UCSD-AML1 (cell line): ENCODE measurements around the gene EYS.

Experiments
- DNase-seq: peaks from one replicate; lab custom pipeline; 2025; ENCODE audit not compliant: unreplicated experiment; lab: John Stamatoyannopoulos, UW

Gene EYS

GRCh38 chr6:64737418-64737817 is 969.6 kb downstream of the EYS start:
- no peak for DNase-seq

- DNase-seq = no peak
These were observed 970.5 kb downstream of the EYS start for GRCh38 chr6:64736421-64736950.

GRCh38 chr6:64733433-64733832 is 973.6 kb downstream of the EYS start:
- no peak for DNase-seq

- peak; percentile 6 for DNase-seq
These were observed 974.1 kb downstream of the EYS start for GRCh38 chr6:64732888-64733287.

- no peak for DNase-seq
These were observed 977.5 kb downstream of the EYS start for GRCh38 chr6:64729522-64729921.

DNA sequence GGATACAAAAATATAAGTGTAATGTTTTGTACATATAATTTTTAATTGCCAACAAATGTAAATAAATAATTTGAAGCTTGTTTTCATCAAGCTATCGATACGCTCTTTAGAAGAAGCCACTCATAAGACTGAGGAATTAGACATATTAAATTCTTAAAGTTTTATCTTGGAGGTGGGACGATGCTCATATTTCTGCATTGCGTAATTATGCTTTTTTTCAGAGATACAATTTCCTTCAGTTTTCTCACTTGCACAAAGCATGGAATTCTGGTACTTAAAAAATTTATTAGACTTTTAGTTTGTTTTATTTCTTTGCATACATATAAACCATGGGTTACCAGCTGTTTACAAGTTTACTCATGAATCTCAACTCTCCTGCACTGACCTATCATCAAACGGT is 980.0 kb downstream of the EYS start:
- no peak for DNase-seq

- DNase-seq = no peak
These were observed 982.9 kb downstream of the EYS start for GRCh38 chr6:64724091-64724490.

- DNase-seq = no peak
These were observed 983.5 kb downstream of the EYS start for GRCh38 chr6:64723327-64724058.

GRCh38 chr6:64721865-64722264 is 985.2 kb downstream of the EYS start:
- DNase-seq = no peak

- no peak for DNase-seq
These were observed 989.7 kb downstream of the EYS start for GRCh38 chr6:64717281-64717680.

GRCh38 chr6:64715624-64716023 is 991.4 kb downstream of the EYS start:
- no peak for DNase-seq

- no peak for DNase-seq
These were observed 993.0 kb downstream of the EYS start for GRCh38 chr6:64714073-64714472.

DNA sequence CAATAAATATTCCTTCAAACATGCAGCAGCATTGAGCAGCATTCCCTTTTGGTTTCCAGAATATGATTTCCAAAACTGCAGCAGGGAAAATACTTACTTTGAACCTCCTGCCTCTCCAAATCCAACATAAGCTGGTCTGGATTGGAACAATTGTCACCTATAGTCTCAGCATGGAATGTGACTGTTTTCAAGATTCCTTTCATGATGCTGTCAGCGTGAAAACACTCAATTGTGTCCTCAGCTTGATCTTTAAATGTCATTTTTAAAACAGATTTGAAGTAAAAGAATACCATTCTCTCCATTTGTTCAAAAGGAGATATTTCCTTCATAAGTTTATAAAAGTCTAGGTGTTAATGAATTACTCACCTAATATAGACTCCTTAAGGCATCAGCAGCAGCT is 993.9 kb downstream of the EYS start:
- DNase-seq = no peak

DNA sequence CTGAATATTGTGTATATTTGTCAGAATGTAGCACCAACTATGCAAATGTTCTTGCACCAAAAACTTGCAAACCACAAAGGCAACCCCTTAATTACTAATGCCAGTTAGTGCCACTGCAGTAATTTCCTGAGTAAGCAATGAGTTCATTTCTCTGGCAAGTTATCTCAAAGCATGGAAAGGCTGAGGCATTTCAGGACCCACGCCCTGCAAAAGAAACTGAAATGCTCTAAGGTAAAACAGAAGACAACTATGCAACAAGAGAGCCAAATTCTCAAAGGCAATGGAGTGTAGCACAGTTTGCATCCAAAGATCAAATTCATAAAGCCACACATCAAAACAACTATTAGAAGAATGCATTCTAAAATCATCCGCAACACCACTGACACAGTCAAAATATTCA is 994.4 kb downstream of the EYS start:
- no peak for DNase-seq

GRCh38 chr6:64703922-64704321 is 1003.1 kb downstream of the EYS start:
- DNase-seq = no peak

- no peak for DNase-seq
These were observed 1011.0 kb downstream of the EYS start for GRCh38 chr6:64696053-64696452.

GRCh38 chr6:64694356-64694755 is 1012.7 kb downstream of the EYS start:
- no peak for DNase-seq

DNA sequence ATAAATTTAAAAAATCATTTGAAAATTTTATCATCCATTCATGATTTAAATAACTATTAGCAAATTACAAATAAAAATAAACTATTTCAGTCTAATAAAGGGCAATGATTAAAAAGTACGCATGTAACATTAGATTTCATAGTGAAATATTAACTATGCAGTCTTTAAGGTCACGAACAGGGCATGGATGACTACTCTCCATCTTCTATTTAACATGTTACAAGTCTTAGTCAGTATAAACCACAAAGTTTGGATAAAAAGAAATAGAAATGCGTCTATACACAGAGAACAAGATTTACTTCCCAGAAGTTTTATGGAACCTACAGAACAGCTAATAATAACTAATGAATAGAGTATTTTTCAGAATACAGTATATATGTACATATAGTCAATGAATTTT is 1016.0 kb downstream of the EYS start:
- no peak for DNase-seq

DNA sequence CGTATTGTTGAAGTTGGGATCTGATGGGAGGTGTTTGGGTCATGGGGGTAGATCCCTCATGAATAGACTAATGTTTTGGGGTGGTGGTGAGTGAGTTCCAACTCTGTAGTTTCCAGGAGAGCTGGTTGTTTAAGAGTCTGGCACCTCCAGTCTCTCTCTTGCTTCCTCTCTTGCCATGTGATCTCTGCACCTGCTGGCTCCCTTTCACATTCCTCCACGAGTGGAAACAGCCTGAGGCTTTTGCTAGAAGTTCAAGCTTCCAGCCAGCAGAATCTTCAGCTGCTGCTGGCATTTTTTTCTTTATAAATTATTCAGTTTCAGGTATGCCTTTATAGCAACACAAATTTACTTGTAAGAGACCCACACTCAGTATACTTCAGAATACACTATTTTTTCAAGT is 1021.6 kb downstream of the EYS start:
- DNase-seq = peak; percentile 8

DNA sequence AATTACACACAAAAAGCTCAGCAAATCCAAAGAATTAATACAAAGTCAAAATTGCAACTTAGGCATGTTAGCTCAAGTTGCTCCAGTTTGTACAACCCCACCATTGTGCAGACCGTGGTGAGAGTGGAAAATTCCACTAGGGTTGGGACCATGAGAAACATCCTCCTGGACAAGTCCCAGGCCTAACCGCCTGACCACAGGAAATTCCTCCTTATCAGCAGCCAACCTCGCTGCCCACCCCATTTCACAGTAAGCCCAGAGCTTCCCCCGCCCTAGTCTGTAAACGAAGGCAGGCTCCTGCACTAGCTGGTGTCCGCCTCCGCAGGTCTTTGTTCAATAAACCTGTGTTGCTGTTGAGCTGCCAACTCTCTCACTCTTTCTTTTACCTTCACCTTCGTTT is 1023.3 kb downstream of the EYS start:
- peak; percentile 72 for DNase-seq

- peak; percentile 5 for DNase-seq
These were observed 1025.4 kb downstream of the EYS start for GRCh38 chr6:64681416-64682160.

DNA sequence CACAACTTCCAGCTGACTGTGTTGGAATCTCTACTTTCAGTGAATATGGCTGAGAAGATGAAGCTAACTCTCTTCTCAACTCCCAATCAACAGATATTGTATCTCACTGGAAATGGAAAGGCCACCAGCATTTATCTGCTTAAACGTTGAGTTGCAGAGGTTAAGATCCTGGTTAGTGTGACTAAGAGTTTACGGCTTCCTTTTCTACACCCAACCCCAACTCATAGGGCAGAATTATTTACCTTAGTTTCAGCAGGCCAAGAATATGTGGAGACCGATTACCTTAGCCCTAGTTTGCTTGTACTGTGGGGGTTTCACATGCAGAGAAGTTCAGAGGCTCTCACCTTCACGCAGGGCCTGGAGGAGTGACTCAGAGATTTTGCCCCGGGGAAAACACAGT is 1026.6 kb downstream of the EYS start:
- peak; percentile 6 for DNase-seq
